Esophagus squamous epithelium (tissue), 5 donors: ENCODE measurements around the gene TAL2. TPM values are rescaled to one million over a fixed set of nuclear protein-coding genes. Genes with fewer than 3 reads are reported as not detected.

Experiments
- DNase-seq: peaks from one replicate; lab custom pipeline; 2025; lab: John Stamatoyannopoulos, UW
- H3K27ac ChIP-seq, 4 donors: fragments of 200-600 bp; sonication (generic); one replicate each; pipeline ENCODE4 v1.5.1; 2016 to 2019; ENCODE audit warnings: mild to moderate bottlenecking in 1 of 4
- H3K27me3 ChIP-seq, 4 donors: fragments of 200-600 bp; sonication (generic); 1 replicate in 3 of 4; 2 replicates in 1 of 4; pipeline versions ENCODE4 v1.5.1 to v1.6.0; 2017 to 2021; ENCODE audit warnings: antibody characterized with exemption in 1 of 4
- H3K36me3 ChIP-seq, 3 donors: fragments of 200-600 bp; sonication (generic); one replicate each; pipeline ENCODE4 v1.5.1; 2016 to 2019
- H3K4me1 ChIP-seq, 3 donors: fragments of 200-600 bp; sonication (generic); one replicate each; pipeline ENCODE4 v1.5.1; 2017 to 2019
- H3K4me3 ChIP-seq, 4 donors: fragments of 200-600 bp; sonication (generic); 1 replicate in 3 of 4; 2 replicates in 1 of 4; pipeline ENCODE4 v1.5.1; 2016 to 2019; ENCODE audit warnings: mild to moderate bottlenecking in 2 of 4, moderate library complexity in 1 of 4
- H3K9me3 ChIP-seq, 3 donors: fragments of 200-600 bp; sonication (generic); one replicate each; pipeline ENCODE4 v1.5.1; 2016 to 2019
- CTCF ChIP-seq, 6 experiments: fragments of 450-650 bp in 4 of 6; fragments of 200-600 bp in 2 of 6; sonication (generic) in 2 of 6; IDR thresholded peaks; one replicate each; pipeline ENCODE4 v1.5.1; 2016 to 2019; ENCODE audit warnings: antibody characterized with exemption in 6 of 6, mild to moderate bottlenecking in 4 of 6, moderate library complexity in 4 of 6
- POLR2A ChIP-seq, 4 donors: fragments of 450-650 bp; IDR thresholded peaks; one replicate each; pipeline ENCODE4 v1.6.1; 2017; ENCODE audit warnings: antibody characterized with exemption in 4 of 4, mild to moderate bottlenecking in 4 of 4, moderate library complexity in 3 of 4
- WGBS, 2 donors: methylation state at CpG; one replicate each; pipeline ENCODE4 v1.1.5; 2018; 5-methylcytosine and 5-hydroxymethylcytosine counted together
- intact Hi-C: fragments of 100-400 bp; cut with DNase I; formaldehyde crosslinking; loops from one replicate; pipeline ENCODE4 v1.15.0; 2022
- total RNA-seq, 4 donors: library from RNA; depleted of rRNA; stranded (reverse); fragments of >200 nt; gene quantifications; one replicate each; pipeline ENCODE4 v1.1.0, GENCODE V29; 2016
- donor health status: DM: yes; HTN: yes; CAD: no.

Gene TAL2
- total RNA-seq, 4 donors from 2014 or later: not detected

GRCh38 chr9:105673850-105674387, 11.7 kb downstream of the TAL2 start:
- Histone ChIP-seq H3K27ac (no peak overlapping the region), H3K4me3 (no peak overlapping the region), H3K27me3 (peaks cover 0 to 12% (median 0%) of the 10 kb centered on the region in 4 donors), H3K9me3 (no peaks in the 10 kb centered on the region), H3K36me3 (no peaks in the 10 kb centered on the region), H3K4me1 (no peaks in the 10 kb centered on the region)
- DNase-seq: no peak
- WGBS, 2 donors: 65 to 67% methylated on average over 3 of the region's 3 CpGs
- intact Hi-C loops: no loop called here
- TF ChIP-seq CTCF (IDR thresholded peaks at IDR 0.05) (no peak), POLR2A (IDR thresholded peaks at IDR 0.05) (no peak)

GRCh38 chr9:105676351-105676923, 14.2 kb downstream of the TAL2 start:
- DNase-seq: no peak
- 69 to 74% methylated on average over 6 of the region's 6 CpGs for WGBS, 2 donors

GRCh38 chr9:105678163-105678562, 15.9 kb downstream of the TAL2 start:
- Histone ChIP-seq H3K4me3 (no peak overlapping the region), H3K36me3 (no peaks in the 10 kb centered on the region), H3K27ac (no peak overlapping the region), H3K4me1 (no peaks in the 10 kb centered on the region), H3K27me3 (no peaks in the 10 kb centered on the region), H3K9me3 (no peaks in the 10 kb centered on the region)
- 100% methylated on average over 1 of the region's 1 CpG for WGBS, 2 donors
- no peak for DNase-seq
- intact Hi-C loops: no loop called here
- TF ChIP-seq CTCF (IDR thresholded peaks at IDR 0.05) (no peak), POLR2A (IDR thresholded peaks at IDR 0.05) (no peak)

More at GRCh38 chr9:105676351-105676923, 14.2 kb downstream of the TAL2 start:
- no peaks in the 10 kb centered on the region for H3K36me3 ChIP-seq
- no peaks in the 10 kb centered on the region for H3K4me1 ChIP-seq
- H3K9me3 ChIP-seq: no peaks in the 10 kb centered on the region
- no peak overlapping the region for H3K4me3 ChIP-seq
- TF ChIP-seq POLR2A (IDR thresholded peaks at IDR 0.05) (no peak), CTCF (IDR thresholded peaks at IDR 0.05) (no peak)
- no peak overlapping the region for H3K27ac ChIP-seq
- intact Hi-C loops: no loop called here
- H3K27me3 ChIP-seq: peaks cover 0 to 4% (median 0%) of the 10 kb centered on the region in 4 donors

GRCh38 chr9:105678781-105679180, 16.5 kb downstream of the TAL2 start:
- intact Hi-C loops: no loop called here
- no peaks in the 10 kb centered on the region for H3K27me3 ChIP-seq
- no peaks in the 10 kb centered on the region for H3K36me3 ChIP-seq
- no peaks in the 10 kb centered on the region for H3K9me3 ChIP-seq
- no peaks in the 10 kb centered on the region for H3K4me1 ChIP-seq
- no peak for TF ChIP-seq CTCF (IDR thresholded peaks at IDR 0.05)
- no peak for TF ChIP-seq POLR2A (IDR thresholded peaks at IDR 0.05)
- no peak overlapping the region for H3K27ac ChIP-seq
- 50 to 55% methylated on average over 1 of the region's 1 CpG for WGBS, 2 donors
- no peak overlapping the region for H3K4me3 ChIP-seq
- no peak for DNase-seq

GRCh38 chr9:105679257-105680022, 17.2 kb downstream of the TAL2 start:
- H3K4me1 ChIP-seq: no peaks in the 10 kb centered on the region
- no peak for DNase-seq
- H3K36me3 ChIP-seq: no peaks in the 10 kb centered on the region
- WGBS, 2 donors: 45 to 68% methylated on average over 8 of the region's 8 CpGs
- no peak overlapping the region for H3K27ac ChIP-seq
- H3K4me3 ChIP-seq: no peak overlapping the region
- no peaks in the 10 kb centered on the region for H3K9me3 ChIP-seq
- no peak for TF ChIP-seq POLR2A (IDR thresholded peaks at IDR 0.05)
- TF ChIP-seq CTCF (IDR thresholded peaks at IDR 0.05): no peak
- H3K27me3 ChIP-seq: no peaks in the 10 kb centered on the region
- intact Hi-C loops: no loop called here
